Measurements from ENCODE around the gene FREM3.

DNA sequence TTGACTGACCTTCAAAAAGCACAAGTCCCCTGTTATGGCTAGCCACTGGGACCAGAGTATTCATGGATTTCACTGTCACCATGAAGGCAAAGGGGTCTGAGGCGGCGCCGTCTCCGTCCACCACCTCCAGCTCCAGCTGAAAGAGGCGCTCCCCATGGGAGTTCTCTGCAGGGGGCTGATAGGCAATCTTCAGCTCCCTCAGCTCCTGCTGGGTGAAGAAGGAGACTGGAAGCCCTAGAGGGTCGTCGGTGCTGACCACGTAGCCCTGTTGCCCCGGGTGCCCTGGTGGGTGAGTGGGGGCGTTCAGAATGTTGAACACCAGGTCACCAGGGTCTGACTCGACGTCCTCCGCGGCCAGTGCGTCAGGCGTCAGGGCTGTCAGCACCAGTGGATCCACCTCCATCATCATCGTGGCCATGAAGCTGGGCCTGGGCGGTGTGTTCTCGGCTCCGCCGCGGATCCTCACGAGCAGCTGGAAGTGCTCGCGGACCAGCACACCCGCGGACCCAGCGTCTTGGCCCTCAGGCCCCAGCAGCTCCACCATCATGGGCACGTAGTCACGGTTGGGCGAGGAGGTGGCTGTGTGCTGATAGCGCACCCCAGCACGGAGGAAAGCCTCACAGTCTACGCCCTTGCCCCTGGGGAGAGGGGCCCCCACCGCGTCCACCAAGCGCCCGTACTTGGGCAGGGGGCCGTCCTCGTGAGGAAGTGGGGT, 987 bp downstream of the FREM3 start:
- TF ChIP-seq, protein P1, sequence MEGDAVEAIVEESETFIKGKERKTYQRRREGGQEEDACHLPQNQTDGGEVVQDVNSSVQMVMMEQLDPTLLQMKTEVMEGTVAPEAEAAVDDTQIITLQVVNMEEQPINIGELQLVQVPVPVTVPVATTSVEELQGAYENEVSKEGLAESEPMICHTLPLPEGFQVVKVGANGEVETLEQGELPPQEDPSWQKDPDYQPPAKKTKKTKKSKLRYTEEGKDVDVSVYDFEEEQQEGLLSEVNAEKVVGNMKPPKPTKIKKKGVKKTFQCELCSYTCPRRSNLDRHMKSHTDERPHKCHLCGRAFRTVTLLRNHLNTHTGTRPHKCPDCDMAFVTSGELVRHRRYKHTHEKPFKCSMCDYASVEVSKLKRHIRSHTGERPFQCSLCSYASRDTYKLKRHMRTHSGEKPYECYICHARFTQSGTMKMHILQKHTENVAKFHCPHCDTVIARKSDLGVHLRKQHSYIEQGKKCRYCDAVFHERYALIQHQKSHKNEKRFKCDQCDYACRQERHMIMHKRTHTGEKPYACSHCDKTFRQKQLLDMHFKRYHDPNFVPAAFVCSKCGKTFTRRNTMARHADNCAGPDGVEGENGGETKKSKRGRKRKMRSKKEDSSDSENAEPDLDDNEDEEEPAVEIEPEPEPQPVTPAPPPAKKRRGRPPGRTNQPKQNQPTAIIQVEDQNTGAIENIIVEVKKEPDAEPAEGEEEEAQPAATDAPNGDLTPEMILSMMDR (IDR thresholded peaks at IDR 0.05): no peak
- no peak for TF ChIP-seq POLR2A (IDR thresholded peaks at IDR 0.05)

Measured in transverse colon (tissue), 3 donors.